Measurements from ENCODE around the gene STK10. TPM values are rescaled to one million over a fixed set of nuclear protein-coding genes. Genes with fewer than 3 reads are reported as not detected.

The STK10 gene
- polyA plus RNA-seq, 1 experiment: 14.3 TPM

DNA sequence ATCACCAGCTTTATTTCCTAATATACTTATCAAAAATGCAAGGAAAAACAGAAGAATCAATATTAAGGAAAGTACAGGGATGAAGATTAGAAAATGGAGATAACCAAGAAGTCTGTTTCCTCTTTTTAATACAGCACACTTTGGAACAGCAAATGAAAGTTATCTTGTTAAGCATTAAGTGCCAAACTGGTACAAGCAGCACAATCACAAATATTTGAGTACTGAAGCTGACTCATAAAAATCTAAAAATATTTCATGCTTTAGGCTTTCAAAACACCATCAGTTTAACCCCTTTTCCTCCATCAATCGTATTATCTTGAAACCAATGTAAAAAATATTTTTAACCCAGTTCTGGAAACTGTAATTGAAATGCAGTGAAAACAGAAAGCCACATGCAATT, 184.3 kb downstream of the STK10 start:
- H3K4me3 ChIP-seq (ENCODE audit: low read depth, low read length): no peak overlapping the region

DNA sequence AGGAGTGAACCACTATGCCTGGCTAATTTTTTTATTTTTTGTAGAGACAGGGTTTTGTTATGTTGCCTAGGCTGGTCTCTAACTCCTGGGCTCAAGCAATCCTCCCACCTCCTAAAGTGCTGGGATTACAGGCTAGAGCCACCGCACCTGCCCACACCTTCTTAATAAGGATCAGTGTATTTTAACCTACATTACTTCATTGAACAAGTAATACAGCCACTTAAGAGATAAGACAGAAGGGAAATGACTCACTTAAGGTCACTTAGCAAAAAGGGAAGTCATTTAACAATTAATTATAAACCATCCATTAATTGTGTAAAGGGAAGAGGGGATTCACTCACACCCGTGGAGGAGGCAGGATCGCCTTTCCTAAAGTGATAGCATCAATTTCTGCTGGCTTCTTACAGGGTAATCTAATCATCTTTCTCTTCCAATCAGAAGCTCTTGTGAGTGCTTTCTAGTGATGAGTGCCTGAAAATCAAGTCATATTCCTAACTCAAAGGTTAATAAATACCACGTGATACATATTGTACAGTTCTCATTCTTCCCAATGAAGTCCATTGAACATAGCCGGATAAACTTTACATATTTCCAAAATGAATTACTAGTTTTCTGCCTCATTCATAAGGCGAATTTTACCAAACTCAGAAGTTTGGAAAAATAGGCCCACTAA, 185.0 kb downstream of the STK10 start:
- H3K27me3 ChIP-seq (ENCODE audit: control insufficient read depth, insufficient read depth, low read length): no peaks in the 10 kb centered on the region
- POLR2A ChIA-PET: no interaction called here
- H3K4me3 ChIP-seq (ENCODE audit: low read depth, low read length): no peak overlapping the region
- no peaks in the 10 kb centered on the region for H3K36me3 ChIP-seq (ENCODE audit: control insufficient read depth, insufficient read depth, low read length)
- TF ChIP-seq, protein P1, sequence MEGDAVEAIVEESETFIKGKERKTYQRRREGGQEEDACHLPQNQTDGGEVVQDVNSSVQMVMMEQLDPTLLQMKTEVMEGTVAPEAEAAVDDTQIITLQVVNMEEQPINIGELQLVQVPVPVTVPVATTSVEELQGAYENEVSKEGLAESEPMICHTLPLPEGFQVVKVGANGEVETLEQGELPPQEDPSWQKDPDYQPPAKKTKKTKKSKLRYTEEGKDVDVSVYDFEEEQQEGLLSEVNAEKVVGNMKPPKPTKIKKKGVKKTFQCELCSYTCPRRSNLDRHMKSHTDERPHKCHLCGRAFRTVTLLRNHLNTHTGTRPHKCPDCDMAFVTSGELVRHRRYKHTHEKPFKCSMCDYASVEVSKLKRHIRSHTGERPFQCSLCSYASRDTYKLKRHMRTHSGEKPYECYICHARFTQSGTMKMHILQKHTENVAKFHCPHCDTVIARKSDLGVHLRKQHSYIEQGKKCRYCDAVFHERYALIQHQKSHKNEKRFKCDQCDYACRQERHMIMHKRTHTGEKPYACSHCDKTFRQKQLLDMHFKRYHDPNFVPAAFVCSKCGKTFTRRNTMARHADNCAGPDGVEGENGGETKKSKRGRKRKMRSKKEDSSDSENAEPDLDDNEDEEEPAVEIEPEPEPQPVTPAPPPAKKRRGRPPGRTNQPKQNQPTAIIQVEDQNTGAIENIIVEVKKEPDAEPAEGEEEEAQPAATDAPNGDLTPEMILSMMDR (IDR thresholded peaks at IDR 0.05; ENCODE audit: insufficient read depth, low read depth, low read length): no peak
- CTCF ChIA-PET: interaction anchor here (0.9 to 1.3 kb wide), 4 partner anchors 12 to 91 kb away, joined by 3 to 7 read pairs (median 3); no protein-coding TSS in a partner anchor
- DNase-seq (ENCODE audit: low read depth): no peak

More for the DNA sequence above, 184.3 kb downstream of the STK10 start:
- POLR2A ChIA-PET: no interaction called here
- DNase-seq (ENCODE audit: low read depth): no peak
- no peaks in the 10 kb centered on the region for H3K36me3 ChIP-seq (ENCODE audit: control insufficient read depth, insufficient read depth, low read length)
- no peaks in the 10 kb centered on the region for H3K27me3 ChIP-seq (ENCODE audit: control insufficient read depth, insufficient read depth, low read length)
- TF ChIP-seq, protein P1 (IDR thresholded peaks at IDR 0.05; ENCODE audit: insufficient read depth, low read depth, low read length): no peak
- CTCF ChIA-PET: interaction anchor here (0.9 to 1.3 kb wide), 4 partner anchors 13 to 92 kb away, joined by 3 to 7 read pairs (median 3); no protein-coding TSS in a partner anchor

DNA sequence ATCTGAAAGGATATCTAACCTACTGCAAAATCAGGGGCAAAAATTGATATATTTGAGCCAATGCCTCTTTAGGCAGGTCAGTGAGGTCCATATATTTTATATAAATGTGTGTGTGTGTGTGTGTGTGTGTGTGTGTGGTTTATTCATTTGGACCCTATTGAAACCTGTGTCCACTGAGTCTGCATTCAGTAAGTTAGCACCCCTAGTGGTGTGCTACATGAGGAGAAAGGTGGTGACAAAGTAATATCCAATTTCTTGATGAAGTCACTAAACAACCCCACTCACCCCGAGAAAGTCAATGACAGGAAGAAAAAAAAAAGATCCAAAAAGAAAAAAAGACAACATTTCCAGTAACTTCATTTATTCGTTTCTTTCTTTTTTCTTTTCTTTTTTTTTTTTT, 185.7 kb downstream of the STK10 start:
- CTCF ChIA-PET: no interaction called here

DNA sequence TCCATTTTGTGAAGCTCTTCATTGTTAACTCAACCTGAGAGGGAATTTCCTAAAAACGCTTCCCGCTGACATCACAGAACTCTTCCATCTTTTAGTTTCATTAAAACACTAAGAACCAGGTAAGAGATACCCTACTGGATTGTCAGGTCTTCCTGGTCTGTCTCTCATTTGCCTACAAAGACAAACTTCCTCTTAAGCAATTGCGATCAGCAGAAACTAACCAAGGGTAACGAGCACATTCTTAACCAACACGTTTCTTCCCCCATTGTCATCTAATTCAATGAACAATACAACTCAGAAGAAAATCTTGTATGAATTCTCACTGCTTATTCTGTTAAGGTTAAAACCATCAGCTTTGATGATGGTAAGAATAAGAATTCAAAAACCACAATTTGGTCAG, 188.1 kb downstream of the STK10 start:
- H3K36me3 ChIP-seq (ENCODE audit: control insufficient read depth, insufficient read depth, low read length): no peaks in the 10 kb centered on the region; the same call in 1 of the 2 replicates
- TF ChIP-seq, protein P1 (IDR thresholded peaks at IDR 0.05; ENCODE audit: insufficient read depth, low read depth, low read length): no peak
- no peaks in the 10 kb centered on the region for H3K27me3 ChIP-seq (ENCODE audit: control insufficient read depth, insufficient read depth, low read length)
- no peak overlapping the region for H3K4me3 ChIP-seq (ENCODE audit: low read depth, low read length)
- no peak for DNase-seq (ENCODE audit: low read depth)
- CTCF ChIA-PET: no interaction called here
- POLR2A ChIA-PET: no interaction called here

More for the DNA sequence above, 185.7 kb downstream of the STK10 start:
- Histone ChIP-seq H3K36me3 (ENCODE audit: control insufficient read depth, insufficient read depth, low read length) (no peaks in the 10 kb centered on the region), H3K27me3 (ENCODE audit: control insufficient read depth, insufficient read depth, low read length) (no peaks in the 10 kb centered on the region), H3K4me3 (ENCODE audit: low read depth, low read length) (no peak overlapping the region)
- DNase-seq (ENCODE audit: low read depth): no peak
- POLR2A ChIA-PET: no interaction called here
- TF ChIP-seq, protein P1 (IDR thresholded peaks at IDR 0.05; ENCODE audit: insufficient read depth, low read depth, low read length): peak; percentile 60

DNA sequence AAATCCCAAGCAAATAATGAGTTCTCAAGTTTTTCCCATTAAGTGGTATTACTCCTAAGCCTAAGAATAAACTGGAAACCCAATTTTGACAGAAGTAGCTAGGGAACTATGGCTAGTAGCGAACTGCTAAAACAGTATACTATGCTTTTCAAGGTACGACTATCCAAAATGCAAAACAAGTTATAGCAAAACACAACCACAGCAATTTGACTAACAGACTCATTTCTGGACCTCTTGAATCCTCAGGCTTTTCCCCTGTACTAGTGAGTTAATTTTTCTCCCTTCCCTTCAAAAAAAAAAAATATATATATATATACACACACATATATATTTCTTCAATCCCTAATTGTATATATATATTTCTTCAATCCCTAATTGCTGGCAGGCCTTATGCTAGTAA, 188.9 kb downstream of the STK10 start:
- ChIA-PET POLR2A (no interaction called here), CTCF (no interaction called here)

More for the DNA sequence above, 188.9 kb downstream of the STK10 start:
- Histone ChIP-seq H3K36me3 (ENCODE audit: control insufficient read depth, insufficient read depth, low read length) (no peaks in the 10 kb centered on the region; the same call in 1 of the 2 replicates), H3K27me3 (ENCODE audit: control insufficient read depth, insufficient read depth, low read length) (no peaks in the 10 kb centered on the region), H3K4me3 (ENCODE audit: low read depth, low read length) (no peak overlapping the region)
- TF ChIP-seq, protein P1 (IDR thresholded peaks at IDR 0.05; ENCODE audit: insufficient read depth, low read depth, low read length): no peak
- no peak for DNase-seq (ENCODE audit: low read depth)

All from BJ (cell line).